H9 (cell line): Measurements from ENCODE around the gene PRKX. TPM values are rescaled to one million over a fixed set of nuclear protein-coding genes. Genes with fewer than 3 reads are reported as not detected.

Source experiments
- DNase-seq: peaks from one replicate; pipeline ENCODE4 v3.0.0-alpha.2; 2017
- H2AFZ ChIP-seq: one replicate; pipeline ENCODE4 v1.6.1; 2013; ENCODE audit warnings: mild to moderate bottlenecking, low read length, control low read depth, moderate library complexity
- H2AK5ac ChIP-seq: 2 replicates; pipeline ENCODE4 v1.6.1; 2013; ENCODE audit warnings: low read length, control low read depth, mixed read lengths; ENCODE audit not compliant: insufficient read length
- H2BK120ac ChIP-seq: one replicate; pipeline ENCODE4 v1.6.1; 2013; ENCODE audit warnings: low read depth, mild to moderate bottlenecking, low read length, control low read depth, inconsistent platforms; ENCODE audit not compliant: poor library complexity, severe bottlenecking
- H2BK12ac ChIP-seq: 2 replicates; pipeline ENCODE4 v1.6.1; 2013; ENCODE audit warnings: low read length, control low read depth, mixed read lengths, low read depth; ENCODE audit not compliant: insufficient read length
- H2BK15ac ChIP-seq: 2 replicates; pipeline ENCODE4 v1.6.1; 2013; ENCODE audit warnings: low read depth, low read length, control low read depth
- H2BK20ac ChIP-seq: one replicate; pipeline ENCODE4 v1.6.1; 2013; ENCODE audit warnings: low read depth, mild to moderate bottlenecking, low read length, control low read depth, inconsistent platforms; ENCODE audit not compliant: poor library complexity, severe bottlenecking
- H2BK5ac ChIP-seq: 2 replicates; pipeline ENCODE4 v1.6.1; 2013; ENCODE audit warnings: low read length, control low read depth, mixed read lengths; ENCODE audit not compliant: insufficient read length
- H3K14ac ChIP-seq: 2 replicates; pipeline ENCODE4 v1.6.1; 2013; ENCODE audit warnings: low read length, control low read depth; ENCODE audit not compliant: insufficient read depth
- H3K18ac ChIP-seq: 2 replicates; pipeline ENCODE4 v1.6.1; 2013; ENCODE audit warnings: low read depth, mild to moderate bottlenecking, mixed read lengths, low read length, control low read depth; ENCODE audit not compliant: insufficient read length
- H3K23ac ChIP-seq: 2 replicates; pipeline ENCODE4 v1.6.1; 2013; ENCODE audit warnings: low read length, control low read depth, mixed read lengths, low read depth; ENCODE audit not compliant: insufficient read length
- H3K23me2 ChIP-seq: 2 replicates; pipeline ENCODE4 v1.6.1; 2013; ENCODE audit warnings: low read depth, mild to moderate bottlenecking, mixed read lengths, low read length, control low read depth; ENCODE audit not compliant: insufficient read length, poor library complexity, severe bottlenecking
- H3K27ac ChIP-seq: 2 replicates; pipeline ENCODE4 v1.5.1; 2013; ENCODE audit warnings: low read length, control low read depth, mixed read lengths, low read depth; ENCODE audit not compliant: insufficient read length
- H3K27me3 ChIP-seq: 2 replicates; pipeline ENCODE4 v1.6.1; 2013; ENCODE audit warnings: low read length, control low read depth, inconsistent platforms; ENCODE audit not compliant: insufficient read depth
- H3K4ac ChIP-seq: 2 replicates; pipeline ENCODE4 v1.6.1; 2013; ENCODE audit warnings: low read depth, mild to moderate bottlenecking, control low read depth, inconsistent platforms, low read length, moderate library complexity
- H3K4me1 ChIP-seq: 2 replicates; pipeline ENCODE4 v1.6.1; 2013; ENCODE audit warnings: low read length, control low read depth, inconsistent platforms; ENCODE audit not compliant: insufficient read depth
- H3K4me2 ChIP-seq: 2 replicates; pipeline ENCODE4 v1.6.1; 2013; ENCODE audit warnings: low read length, control low read depth, mixed read lengths; ENCODE audit not compliant: insufficient read length, insufficient read depth
- H3K56ac ChIP-seq: 2 replicates; pipeline ENCODE4 v1.6.1; 2013; ENCODE audit warnings: low read depth, mild to moderate bottlenecking, mixed read lengths, low read length, control low read depth; ENCODE audit not compliant: insufficient read length
- H3K79me1 ChIP-seq: 2 replicates; pipeline ENCODE4 v1.6.1; 2013; ENCODE audit warnings: low read depth, mild to moderate bottlenecking, moderate library complexity, low read length, control low read depth, inconsistent platforms; ENCODE audit not compliant: insufficient read depth, poor library complexity, severe bottlenecking
- H3K79me2 ChIP-seq: 2 replicates; pipeline ENCODE4 v1.6.1; 2013; ENCODE audit warnings: low read length, control low read depth, inconsistent platforms; ENCODE audit not compliant: insufficient read depth
- H3K9ac ChIP-seq: 2 replicates; pipeline ENCODE4 v1.6.1; 2013; ENCODE audit warnings: low read length, control low read depth, mixed read lengths; ENCODE audit not compliant: insufficient read length; ENCODE audit errors: extremely low read depth
- H3K9me3 ChIP-seq: one replicate; pipeline ENCODE4 v1.6.1; 2013; ENCODE audit warnings: low read depth, low read length, inconsistent platforms; ENCODE audit not compliant: control insufficient read depth
- H3T11ph ChIP-seq: one replicate; pipeline ENCODE4 v1.6.1; 2013; ENCODE audit warnings: mild to moderate bottlenecking, low read length, control low read depth, inconsistent platforms
- H4K20me1 ChIP-seq: one replicate; pipeline ENCODE4 v1.6.1; 2013; ENCODE audit not compliant: control insufficient read depth, insufficient read length, insufficient read depth
- H4K5ac ChIP-seq: 2 replicates; pipeline ENCODE4 v1.6.1; 2013; ENCODE audit warnings: low read depth, mild to moderate bottlenecking, mixed read lengths, low read length, control low read depth; ENCODE audit not compliant: insufficient read length
- H4K8ac ChIP-seq: replicated peaks from 2 replicates; pipeline ENCODE4 v1.6.1; 2013; ENCODE audit warnings: low read length, control low read depth, mixed read lengths, low read depth; ENCODE audit not compliant: insufficient read length
- H4K91ac ChIP-seq: 2 replicates; pipeline ENCODE4 v1.6.1; 2013; ENCODE audit warnings: low read depth, mild to moderate bottlenecking, moderate library complexity, mixed read lengths, low read length, control low read depth; ENCODE audit not compliant: insufficient read length
- H3K27ac Mint-ChIP-seq, 3 experiments: 2 replicates in 2 of 3; 3 replicates in 1 of 3; pipeline ENCODE4 v1.8.0; 2020 to 2021; ENCODE audit warnings: mixed read lengths in 3 of 3, mild to moderate bottlenecking in 1 of 3, moderate library complexity in 1 of 3
- H3K27me3 Mint-ChIP-seq: 2 replicates; pipeline ENCODE4 v1.8.0; 2021; ENCODE audit warnings: low read depth, mild to moderate bottlenecking, moderate library complexity, mixed read lengths
- H3K36me3 Mint-ChIP-seq, 3 experiments: 2 replicates in 2 of 3; 3 replicates in 1 of 3; pipeline ENCODE4 v1.8.0; 2020 to 2021; ENCODE audit warnings: low read depth in 3 of 3, mixed read lengths in 3 of 3; ENCODE audit not compliant: insufficient read depth in 1 of 3
- H3K4me1 Mint-ChIP-seq, 2 experiments: 2 replicates each; pipeline ENCODE4 v1.8.0; 2020; ENCODE audit warnings: mixed read lengths in 2 of 2
- H3K4me3 Mint-ChIP-seq, 2 experiments: 2 replicates in 1 of 2; 3 replicates in 1 of 2; pipeline ENCODE4 v1.8.0; 2020 to 2021; ENCODE audit warnings: mild to moderate bottlenecking in 2 of 2, mixed read lengths in 2 of 2, moderate library complexity in 1 of 2
- H3K9me3 Mint-ChIP-seq, 2 experiments: 2 replicates in 1 of 2; 3 replicates in 1 of 2; pipeline ENCODE4 v1.8.0; 2020; ENCODE audit warnings: mild to moderate bottlenecking in 2 of 2, mixed read lengths in 2 of 2, moderate library complexity in 1 of 2
- WGBS: extraction: QIAGEN DNeasy Blood & Tissue Kit; methylation state at CpG from one replicate; pipeline ENCODE4 v1.1.7; 2013; ENCODE audit warnings: missing lambda C conversion rate, low lambda C conversion rate, mixed read lengths; ENCODE audit not compliant: insufficient read length; ENCODE audit errors: extremely low coverage; 5-methylcytosine and 5-hydroxymethylcytosine counted together
- total RNA-seq: library from RNA; stranded (reverse); gene quantifications from 2 replicates; pipeline ENCODE4 v1.2.1, GENCODE V29; 2021
- TF ChIP-seq, protein P1 (sequence below): fragments of 200-600 bp; sonication (generic); conservative IDR thresholded peaks from 3 replicates; pipeline ENCODE4 v1.8.0; 2021; ENCODE audit warnings: antibody characterized with exemption, mild to moderate bottlenecking

Gene PRKX
- total RNA-seq, 1 experiment from 2014 or later, result 108 TPM

DNA sequence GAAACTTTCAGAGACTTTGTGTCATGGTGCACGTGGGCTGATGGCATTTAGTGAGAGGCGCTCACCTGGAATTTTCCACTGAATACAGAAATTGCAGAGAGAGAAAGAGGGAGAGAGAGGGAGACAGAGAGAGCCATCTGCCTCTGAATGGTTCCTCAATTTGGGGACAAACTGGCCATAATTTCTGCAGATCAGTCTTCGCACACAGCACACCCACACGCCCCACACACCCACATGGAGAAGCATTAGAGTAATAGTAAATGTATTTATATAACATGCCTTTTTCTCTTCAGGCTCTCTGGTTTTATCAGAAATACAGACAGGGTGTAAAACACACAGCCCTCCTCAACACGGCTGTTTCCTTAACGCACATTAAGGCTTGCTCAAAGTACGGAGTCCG lies 38.6 kb downstream of the PRKX start:
- H4K20me1 ChIP-seq, result no peaks in the 10 kb centered on the region

More for the DNA sequence above, 38.6 kb downstream of the PRKX start:
- no peak overlapping the region for H2BK15ac ChIP-seq
- Mint-ChIP-seq H3K36me3 (peaks cover 46 to 58% (median 54%) of the 10 kb centered on the region in 3 experiments), H3K27me3 (no peaks in the 10 kb centered on the region), H3K4me3 (no peak overlapping the region; a peak in 1 of 5 replicates), H3K27ac (peak overlapping the region in 2 of 3 experiments; percentile 71 to 94; a peak in 2 of 7 replicates), H3K9me3 (peaks cover 0 to 3% of the 10 kb centered on the region in 2 experiments; a peak in 4 of 5 replicates), H3K4me1 (peaks cover 12 to 15% of the 10 kb centered on the region in 2 experiments)
- no peak overlapping the region for H3K27ac ChIP-seq
- H3K4me1 ChIP-seq, result peaks cover 2% of the 10 kb centered on the region; the same call in 1 of the 2 replicates
- H3K4ac ChIP-seq, result no peak overlapping the region
- H3K18ac ChIP-seq, result no peak overlapping the region
- H3T11ph ChIP-seq, result no peak overlapping the region
- no peak overlapping the region for H2BK20ac ChIP-seq
- H2BK12ac ChIP-seq, result no peak overlapping the region
- H3K23me2 ChIP-seq, result no peaks in the 10 kb centered on the region
- H2BK5ac ChIP-seq, result no peak overlapping the region
- no peak overlapping the region for H2AFZ ChIP-seq
- H3K27me3 ChIP-seq, result no peaks in the 10 kb centered on the region
- WGBS, result no CpG with 5 or more reads among the region's 8 CpGs
- no peak overlapping the region for H4K5ac ChIP-seq
- no peak overlapping the region for H3K9ac ChIP-seq
- no peak overlapping the region for H3K14ac ChIP-seq
- no peak overlapping the region for H3K4me2 ChIP-seq
- TF ChIP-seq, protein P1, sequence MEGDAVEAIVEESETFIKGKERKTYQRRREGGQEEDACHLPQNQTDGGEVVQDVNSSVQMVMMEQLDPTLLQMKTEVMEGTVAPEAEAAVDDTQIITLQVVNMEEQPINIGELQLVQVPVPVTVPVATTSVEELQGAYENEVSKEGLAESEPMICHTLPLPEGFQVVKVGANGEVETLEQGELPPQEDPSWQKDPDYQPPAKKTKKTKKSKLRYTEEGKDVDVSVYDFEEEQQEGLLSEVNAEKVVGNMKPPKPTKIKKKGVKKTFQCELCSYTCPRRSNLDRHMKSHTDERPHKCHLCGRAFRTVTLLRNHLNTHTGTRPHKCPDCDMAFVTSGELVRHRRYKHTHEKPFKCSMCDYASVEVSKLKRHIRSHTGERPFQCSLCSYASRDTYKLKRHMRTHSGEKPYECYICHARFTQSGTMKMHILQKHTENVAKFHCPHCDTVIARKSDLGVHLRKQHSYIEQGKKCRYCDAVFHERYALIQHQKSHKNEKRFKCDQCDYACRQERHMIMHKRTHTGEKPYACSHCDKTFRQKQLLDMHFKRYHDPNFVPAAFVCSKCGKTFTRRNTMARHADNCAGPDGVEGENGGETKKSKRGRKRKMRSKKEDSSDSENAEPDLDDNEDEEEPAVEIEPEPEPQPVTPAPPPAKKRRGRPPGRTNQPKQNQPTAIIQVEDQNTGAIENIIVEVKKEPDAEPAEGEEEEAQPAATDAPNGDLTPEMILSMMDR, result no peak
- H4K91ac ChIP-seq, result no peak overlapping the region
- no peak overlapping the region for H2BK120ac ChIP-seq
- no peaks in the 10 kb centered on the region for H3K9me3 ChIP-seq
- no peak overlapping the region for H3K56ac ChIP-seq
- peaks cover 3% of the 10 kb centered on the region for H3K79me1 ChIP-seq
- no peak overlapping the region for H4K8ac ChIP-seq
- DNase-seq, result no peak
- H3K79me2 ChIP-seq, result peaks cover 4% of the 10 kb centered on the region; the same call in 1 of the 2 replicates
- H2AK5ac ChIP-seq, result no peak overlapping the region
- no peak overlapping the region for H3K23ac ChIP-seq
